Stimulated activated CD4-positive, alpha-beta T cell treated with anti-CD3 and anti-CD28 coated beads, Interleukin-15, amount 100 ng/mL, for 24 hours (primary cell): Measurements from ENCODE around the gene CHST13.

Source experiments
- DNase-seq: peaks from one replicate; pipeline ENCODE4 v3.0.0-alpha.2; 2020

The CHST13 gene

DNA sequence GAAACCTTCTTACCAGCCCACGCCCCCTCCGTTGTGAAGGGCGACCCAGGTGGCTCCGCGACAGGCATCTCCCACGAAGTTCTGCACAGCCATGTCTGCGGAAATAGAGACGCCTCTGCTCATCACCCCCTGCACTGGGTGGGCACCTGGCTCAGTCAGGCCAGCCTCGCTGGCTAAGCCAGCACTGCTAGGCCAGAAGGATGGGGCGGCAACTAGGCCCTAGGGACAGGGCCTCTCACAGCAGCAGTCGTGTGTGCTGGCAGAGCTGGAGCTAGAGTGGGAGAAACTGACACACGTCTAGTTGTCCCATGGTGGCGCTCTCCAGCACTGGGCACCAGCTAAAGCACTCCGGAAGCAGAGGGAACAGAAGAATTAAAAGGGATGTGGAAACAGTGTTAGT, 35.8 kb upstream of the CHST13 start:
- no peak for DNase-seq

- DNase-seq, result no peak
These were observed 34.9 kb upstream of the CHST13 start for GRCh38 chr3:126488886-126489569.

DNA sequence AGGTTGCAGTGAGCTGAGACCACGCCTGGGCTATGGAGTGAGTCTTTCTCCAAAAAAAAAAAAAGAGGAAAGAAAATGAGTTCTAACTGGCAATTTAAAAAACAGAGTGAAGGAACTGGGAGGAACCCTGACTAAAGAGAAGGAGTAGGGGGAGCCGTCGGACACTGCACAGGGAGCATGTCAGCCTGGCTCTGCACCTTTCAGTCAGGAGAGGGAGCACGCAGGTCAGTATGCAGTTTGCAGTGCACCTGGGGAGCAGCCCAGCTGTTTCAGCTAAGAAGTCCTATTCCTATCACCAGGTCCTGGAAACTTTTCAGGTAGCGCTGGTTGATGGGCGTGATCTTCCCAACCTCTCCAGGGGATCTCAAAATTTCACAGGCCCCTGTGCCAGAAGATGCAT, 33.3 kb upstream of the CHST13 start:
- DNase-seq, result no peak

DNA sequence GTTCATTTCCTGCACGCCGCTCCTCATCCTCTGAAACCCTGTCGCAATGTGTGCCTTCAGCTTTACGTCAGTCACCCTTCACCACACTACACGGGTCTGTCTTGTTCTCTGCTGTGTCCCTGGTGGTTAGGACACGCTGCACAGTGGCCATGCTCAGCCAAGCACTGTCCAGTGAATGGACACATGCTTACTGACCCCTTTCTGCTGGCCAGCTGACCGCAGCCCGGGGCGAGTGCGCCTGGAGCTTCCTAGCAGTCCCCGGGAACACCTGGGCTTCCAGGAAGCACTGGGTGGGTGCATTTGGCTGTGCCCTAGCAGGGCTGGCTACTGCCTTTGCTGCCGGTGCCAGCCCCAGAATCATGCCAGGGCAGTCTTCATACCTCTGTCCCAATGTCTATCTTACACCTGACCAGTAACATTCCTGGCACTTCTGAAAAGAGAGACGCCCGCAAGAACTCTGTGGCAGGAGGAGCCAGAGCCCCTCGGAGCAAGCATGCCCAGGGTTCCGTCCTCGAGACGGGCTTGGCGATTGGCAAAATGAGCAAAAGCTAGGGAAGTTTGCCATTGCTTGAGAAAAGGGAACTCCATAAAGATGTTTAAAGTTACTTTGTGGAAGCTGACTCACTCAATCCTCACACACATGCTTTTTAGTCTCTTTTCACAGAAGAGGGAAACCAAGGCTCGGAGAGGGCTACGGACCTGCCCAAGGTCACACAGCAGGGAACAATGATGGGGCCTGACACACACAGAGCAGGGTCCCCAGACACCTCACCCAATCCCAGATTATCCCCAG, 32.5 kb upstream of the CHST13 start:
- DNase-seq, result no peak

GRCh38 chr3:126493051-126493450, 30.9 kb upstream of the CHST13 start:
- DNase-seq, result no peak

DNA sequence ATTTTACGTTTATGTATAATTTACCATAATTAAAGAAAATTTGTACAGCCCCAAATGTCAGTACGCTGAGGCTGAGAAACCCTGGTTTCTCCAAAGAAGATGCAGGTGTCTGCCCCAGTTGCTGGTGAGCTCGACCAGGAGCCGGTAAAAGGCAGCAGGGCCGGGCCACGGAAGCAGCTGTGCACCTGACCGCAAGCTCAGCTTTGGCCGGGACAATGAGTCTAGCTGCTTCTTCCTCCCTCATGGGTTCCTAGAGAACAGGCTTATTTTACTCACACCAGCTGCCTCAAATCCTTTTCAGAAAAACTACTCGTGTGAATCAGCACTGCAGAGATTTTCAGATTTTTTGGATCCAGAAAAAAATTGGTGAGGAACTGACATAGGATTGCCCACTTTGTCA, 30.2 kb upstream of the CHST13 start:
- no peak for DNase-seq

GRCh38 chr3:126494204-126494969, 29.6 kb upstream of the CHST13 start:
- DNase-seq, result no peak

- no peak for DNase-seq
These were observed 29.1 kb upstream of the CHST13 start for GRCh38 chr3:126494970-126495230.

- DNase-seq, result no peak
These were observed 28.2 kb upstream of the CHST13 start for GRCh38 chr3:126495786-126496185.

DNA sequence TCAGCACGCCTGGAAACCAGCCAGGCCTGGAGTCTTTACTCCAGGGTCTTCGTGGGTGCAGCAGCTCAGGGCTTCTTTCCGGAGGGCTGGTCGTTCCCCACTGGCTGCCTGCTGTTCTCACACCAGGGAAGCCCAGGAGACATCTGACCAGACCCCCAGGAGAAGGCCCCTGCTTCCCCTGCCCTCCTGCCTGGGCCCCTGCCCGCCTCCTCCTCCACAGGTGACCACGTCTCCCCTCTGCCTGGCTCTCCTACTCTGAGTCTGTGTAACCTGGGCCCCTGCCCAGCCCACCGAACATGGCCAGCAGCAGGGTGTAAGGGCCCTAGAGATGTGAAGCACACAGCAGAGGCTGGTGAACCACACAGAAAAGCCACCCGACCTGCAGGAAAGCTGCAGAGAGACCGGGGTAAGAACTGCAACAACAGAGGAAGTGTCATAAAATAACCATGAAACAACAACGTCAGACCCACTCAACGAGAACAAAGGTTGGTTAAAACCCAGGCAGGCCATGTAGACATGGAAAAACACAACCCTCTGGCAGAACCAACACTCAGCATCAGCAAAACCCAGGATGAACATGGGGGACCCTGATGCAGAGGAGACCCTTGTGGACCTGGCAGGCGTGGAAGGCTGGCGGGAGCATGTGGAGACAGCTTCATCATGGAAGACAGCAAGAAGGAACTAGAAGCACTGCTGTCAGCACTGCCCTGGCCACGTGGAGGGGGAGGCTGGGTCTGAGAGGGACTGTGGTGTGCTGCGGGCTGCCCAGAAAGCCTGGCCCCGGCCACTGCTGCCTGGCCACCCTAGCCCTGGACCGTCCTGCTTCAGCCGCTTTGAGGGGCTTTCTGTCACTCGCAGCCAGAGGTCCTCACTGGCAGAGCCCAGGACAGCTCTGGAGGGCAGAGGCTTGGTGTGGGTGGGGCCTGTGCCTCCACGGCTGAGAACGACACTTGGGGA, 26.8 kb upstream of the CHST13 start:
- DNase-seq, result no peak

DNA sequence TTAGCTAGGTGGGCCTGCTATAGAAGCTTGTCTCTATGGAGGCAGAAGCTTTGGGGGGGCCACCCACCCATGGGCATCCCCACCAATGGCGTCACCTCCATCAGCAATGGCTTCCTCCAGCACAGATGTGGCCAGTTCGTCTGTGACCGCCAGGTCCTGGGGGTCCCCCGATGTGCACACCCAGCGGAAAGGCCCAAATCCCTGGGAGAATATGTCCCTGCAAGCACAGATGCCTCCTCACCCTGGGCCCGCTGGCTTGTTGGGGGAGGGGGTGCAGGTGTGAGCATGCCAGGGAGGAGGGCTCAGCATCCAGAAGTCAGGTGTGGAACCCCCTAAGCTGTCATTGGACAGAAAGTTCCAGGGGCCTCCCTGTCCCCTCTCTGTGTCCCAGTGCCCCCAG, 26.0 kb upstream of the CHST13 start:
- no peak for DNase-seq

DNA sequence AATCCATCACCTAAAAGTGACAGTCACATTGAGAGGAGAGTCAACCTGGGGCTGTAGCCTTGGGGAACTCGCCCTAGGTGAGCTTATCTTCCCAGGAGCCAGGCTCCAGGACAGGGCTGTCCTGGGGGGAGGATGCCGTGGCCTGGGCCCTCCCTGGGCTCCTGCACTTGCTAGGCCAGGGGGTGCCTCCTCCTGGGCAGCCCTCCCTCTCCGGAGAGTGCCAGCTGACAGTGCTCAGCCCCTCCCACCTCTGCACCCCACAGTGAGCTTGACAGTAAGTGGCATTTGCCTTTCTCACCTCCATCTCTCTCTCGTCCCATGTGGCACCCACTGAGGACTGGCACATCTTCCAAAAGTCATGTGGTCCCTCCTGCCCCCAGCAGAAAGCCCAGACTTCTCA, 25.5 kb upstream of the CHST13 start:
- DNase-seq, result no peak

DNA sequence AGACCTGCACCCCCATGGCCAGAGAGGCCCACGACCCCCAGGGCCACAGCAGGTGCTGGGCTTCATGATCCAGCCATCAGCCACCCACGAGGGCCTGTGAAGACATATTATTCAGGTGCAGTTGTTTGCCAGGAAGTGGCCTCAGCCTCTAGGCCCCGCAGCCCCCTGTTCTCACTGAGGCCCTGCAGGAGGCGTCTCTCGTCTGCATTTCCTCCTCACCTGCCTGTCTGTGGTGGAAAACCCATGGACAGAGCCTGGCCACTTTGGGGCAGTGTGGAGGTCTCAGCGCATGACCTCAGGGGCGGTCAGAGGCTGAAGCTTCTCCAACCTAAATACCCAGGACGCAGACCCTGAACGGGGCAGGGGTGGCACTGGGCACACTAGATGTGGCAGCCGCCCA, 25.0 kb upstream of the CHST13 start:
- DNase-seq, result no peak

DNA sequence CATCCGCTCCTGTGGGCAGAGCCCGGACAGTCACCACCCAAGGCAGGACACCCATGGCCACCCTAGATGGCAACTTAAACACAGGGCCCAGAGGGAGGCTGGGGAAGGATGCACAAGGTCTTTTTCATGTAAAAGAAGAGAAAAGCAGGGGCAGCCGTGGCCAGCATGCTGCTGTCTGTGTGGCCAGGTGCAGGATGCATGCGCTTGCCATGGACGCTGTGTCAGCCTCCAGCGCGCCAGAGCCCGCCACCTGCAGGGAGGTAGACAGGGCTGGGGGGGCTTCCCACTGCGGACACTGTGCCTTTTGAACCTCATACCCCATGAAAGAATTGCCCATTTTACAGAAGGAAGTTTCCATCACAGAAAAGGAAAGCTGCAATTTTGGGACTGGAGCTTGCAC, 24.6 kb upstream of the CHST13 start:
- DNase-seq, result no peak

GRCh38 chr3:126500016-126500415, 23.9 kb upstream of the CHST13 start:
- DNase-seq, result no peak

DNA sequence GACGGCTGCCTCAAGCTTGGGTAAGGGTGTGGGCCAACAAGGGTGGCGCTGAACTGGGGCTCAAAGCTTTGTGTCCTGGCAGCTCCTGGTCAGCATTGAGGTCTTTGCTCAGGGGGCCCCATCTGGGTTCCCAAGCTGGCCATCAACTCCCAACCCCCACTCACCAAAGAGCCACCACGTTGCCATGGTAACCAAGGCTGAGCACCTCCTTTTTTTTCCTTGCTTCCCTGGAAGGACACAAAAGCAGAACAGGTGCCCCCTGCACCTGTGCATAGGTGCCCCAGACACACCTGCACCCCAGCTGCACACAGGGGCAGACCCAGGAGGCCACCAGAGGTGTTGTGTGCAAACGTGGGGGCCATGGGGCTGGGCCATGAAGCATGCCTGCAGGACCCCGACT, 22.9 kb upstream of the CHST13 start:
- no peak for DNase-seq

DNA sequence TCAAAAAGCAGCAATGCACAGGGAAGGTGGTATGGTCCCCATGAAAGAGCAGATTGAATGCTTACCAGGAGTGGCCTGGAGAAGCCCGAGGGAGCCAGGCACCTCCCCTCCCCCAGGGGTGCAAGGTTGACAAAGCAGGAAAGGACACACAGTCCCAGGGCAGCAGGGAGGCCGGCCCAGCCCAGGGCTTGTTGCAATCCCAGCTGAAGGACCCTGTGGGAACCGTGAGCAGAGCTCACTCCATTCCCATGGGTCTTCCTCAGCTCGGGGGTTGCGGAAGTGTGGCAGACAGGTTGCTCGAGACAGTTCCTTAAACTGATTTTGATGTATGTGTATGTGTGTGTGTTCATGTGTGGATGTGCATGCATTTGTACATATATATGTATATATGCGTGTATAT, 22.2 kb upstream of the CHST13 start:
- no peak for DNase-seq

DNA sequence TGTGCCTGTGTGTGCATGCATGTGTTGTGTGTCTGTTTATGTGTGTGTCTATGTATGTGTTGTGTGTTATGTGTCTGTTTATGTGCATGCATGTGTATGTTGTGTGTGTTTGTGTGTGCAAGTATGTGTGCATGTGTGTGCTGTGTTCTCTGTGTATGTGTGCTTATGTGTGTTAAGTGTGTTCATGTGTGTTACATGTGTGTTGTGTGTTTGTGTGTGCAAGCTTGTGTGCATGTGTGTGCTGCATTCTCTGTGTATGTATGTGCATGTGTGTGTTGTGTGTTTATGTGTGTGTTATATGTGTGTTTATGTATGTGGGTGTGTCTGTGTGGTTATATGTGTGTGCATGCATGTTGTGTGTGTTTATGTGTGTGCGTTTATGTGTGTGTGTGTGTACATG, 21.3 kb upstream of the CHST13 start:
- no peak for DNase-seq

DNA sequence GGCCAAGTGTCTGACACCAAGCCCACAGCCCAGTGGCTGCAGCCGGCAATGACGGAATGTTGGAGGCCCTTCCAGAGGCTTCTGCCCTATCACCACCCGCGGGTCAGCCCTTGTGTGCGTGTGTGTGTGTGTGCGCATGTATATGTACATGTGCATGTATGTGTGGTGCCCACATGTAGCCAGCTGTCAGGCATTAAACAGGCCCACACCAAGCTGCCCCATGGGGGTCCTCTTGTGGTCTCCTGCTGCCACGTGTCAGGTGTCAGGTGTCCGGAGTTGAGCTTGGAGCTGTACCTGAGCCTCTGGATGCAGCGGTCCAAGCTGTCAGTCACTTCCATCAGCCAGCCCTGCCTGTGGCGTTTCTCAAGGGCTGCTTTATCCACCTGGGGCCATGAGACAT, 20.3 kb upstream of the CHST13 start:
- DNase-seq, result no peak

- no peak for DNase-seq
These were observed 16.1 kb upstream of the CHST13 start for GRCh38 chr3:126507886-126508285.

DNA sequence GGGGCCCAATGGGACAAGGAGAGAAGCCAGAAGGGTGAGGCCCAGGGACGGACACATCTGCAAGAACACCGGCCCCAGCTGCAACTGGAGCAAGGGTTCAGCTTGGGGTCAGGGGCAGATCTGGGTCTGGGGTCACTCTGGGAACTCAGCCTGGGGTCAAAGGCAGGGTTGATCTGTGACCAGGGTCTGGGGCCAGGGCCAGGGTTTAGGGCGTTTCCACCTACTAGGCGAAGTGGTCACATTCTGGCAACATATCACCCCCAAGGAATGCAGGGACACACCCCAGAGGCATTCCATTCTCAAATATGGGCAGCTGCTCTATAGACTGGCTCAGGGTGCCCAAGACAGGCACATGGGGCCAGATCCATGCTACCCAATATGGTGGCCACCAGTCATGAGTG, 15.4 kb upstream of the CHST13 start:
- no peak for DNase-seq

DNA sequence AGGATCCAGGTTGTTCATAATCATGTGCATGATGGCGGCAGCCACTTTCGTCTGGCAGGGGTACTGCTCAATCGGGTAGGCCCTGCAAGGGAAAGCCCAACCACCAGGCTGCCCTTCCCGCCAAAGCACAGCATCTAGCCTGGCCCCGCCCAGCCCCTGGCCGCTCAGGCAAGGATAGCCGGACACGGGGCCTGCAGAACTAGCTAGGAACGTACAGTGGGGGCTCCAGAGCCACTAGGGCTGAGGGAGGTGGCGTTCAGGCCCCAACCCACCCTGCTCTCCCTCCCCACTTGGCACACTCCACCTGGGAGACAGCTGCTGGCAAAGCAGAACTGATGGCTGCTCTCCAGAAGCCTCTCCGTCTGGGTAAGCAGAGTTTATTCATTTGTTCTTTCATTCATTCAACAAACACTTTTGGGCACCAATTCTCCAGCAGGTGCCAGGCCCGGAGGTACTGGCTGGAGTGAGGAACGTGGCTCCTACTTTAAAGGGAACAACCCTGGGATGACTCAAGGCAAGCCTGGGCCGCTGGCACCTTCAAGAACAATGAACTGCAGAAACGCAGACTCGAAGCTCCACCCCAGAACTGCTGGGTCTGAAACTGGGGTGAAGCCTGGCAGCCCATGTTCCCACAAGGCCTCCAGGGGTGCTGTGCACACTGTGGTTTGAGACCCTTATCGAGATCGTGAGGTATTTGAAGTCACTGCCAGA, 14.2 kb upstream of the CHST13 start:
- DNase-seq, result no peak
